ENCODE measurements around the gene GMDS. TPM values are rescaled to one million over a fixed set of nuclear protein-coding genes. Genes with fewer than 3 reads are reported as not detected.
"Not testable (repeated sequence)": the region's sequence is repeated elsewhere in the genome, so short reads cannot be mapped to it uniquely, and the experiment has no call there.

The GMDS gene
- total and polyA plus RNA-seq, 5 donors: 8.1 to 13.5 (median 12.6) TPM

DNA sequence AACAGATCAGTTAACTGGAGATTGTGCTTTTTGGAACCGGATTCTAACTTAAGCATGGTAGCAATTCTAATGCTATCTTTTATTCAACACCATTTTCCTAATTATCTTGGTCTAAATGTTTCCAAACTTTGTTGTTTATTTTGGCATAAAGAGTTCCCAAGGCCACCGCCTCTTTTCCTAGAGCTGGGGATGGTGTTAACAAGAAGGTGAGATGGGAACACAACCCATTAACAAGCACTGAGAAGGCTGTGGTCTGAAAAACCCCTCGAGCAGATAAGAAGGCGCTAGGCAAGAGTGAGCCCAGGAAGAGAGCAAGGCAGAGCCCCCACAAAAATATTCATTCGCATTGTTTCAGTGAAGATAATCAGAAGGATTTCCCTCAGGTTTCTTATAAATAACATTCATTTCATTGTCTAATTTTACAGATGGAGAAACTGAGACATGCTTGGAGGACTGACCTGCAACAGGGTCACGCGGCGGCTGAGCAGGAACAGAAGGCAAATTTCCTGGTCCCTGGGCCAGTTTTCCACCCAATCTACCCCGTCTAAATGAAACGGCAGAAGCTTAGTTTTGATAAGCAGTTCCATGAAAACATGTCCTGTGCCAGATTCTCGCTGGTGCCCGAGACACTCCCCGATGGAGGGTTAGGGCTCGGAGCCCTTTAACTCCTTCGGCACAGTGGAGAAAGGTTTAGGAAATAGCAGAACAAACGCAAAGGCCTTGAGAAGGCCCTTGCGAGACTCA lies 480.1 kb downstream of the GMDS start:
- no peaks in the 10 kb centered on the region for H3K9me3 ChIP-seq (ENCODE audit: control insufficient read depth, low read length)
- no peaks in the 10 kb centered on the region for H3K27me3 ChIP-seq (ENCODE audit: control insufficient read depth, insufficient read depth)
- intact Hi-C loops (cut with DNase I): no loop called here
- peak overlapping the region; percentile 48 for H3K27ac ChIP-seq (ENCODE audit: low read length)
- DNase-seq: peak; percentile 54 to 77 (median 77)
- H3K4me1 ChIP-seq (ENCODE audit: control insufficient read depth, insufficient read depth, low read length): peaks cover 15% of the 10 kb centered on the region
- WGBS: 54% methylated on average over 17 of the region's 17 CpGs
- no peak overlapping the region for H3K4me3 ChIP-seq (ENCODE audit: low read length)
- ATAC-seq: peak; percentile 72 to 88

- Histone ChIP-seq H3K27ac (ENCODE audit: low read length) (no peak overlapping the region), H3K4me3 (ENCODE audit: low read length) (no peak overlapping the region), H3K27me3 (ENCODE audit: control insufficient read depth, insufficient read depth) (no peaks in the 10 kb centered on the region), H3K4me1 (ENCODE audit: control insufficient read depth, insufficient read depth, low read length) (peaks cover 15% of the 10 kb centered on the region), H3K9me3 (ENCODE audit: control insufficient read depth, low read length) (no peaks in the 10 kb centered on the region)
- ATAC-seq: no peak
- DNase-seq: no peak
- WGBS: 72% methylated on average over 9 of the region's 9 CpGs
- intact Hi-C loops (cut with DNase I): no loop called here
Measured at GRCh38 chr6:1764397-1764987, 480.9 kb downstream of the GMDS start.

GRCh38 chr6:1763404-1763803 lies 482.0 kb downstream of the GMDS start:
- DNase-seq: no peak
- intact Hi-C loops (cut with DNase I): no loop called here
- 90% methylated on average over 6 of the region's 6 CpGs for WGBS
- Histone ChIP-seq H3K4me3 (ENCODE audit: low read length) (no peak overlapping the region), H3K4me1 (ENCODE audit: control insufficient read depth, insufficient read depth, low read length) (peaks cover 15% of the 10 kb centered on the region), H3K27ac (ENCODE audit: low read length) (no peak overlapping the region), H3K27me3 (ENCODE audit: control insufficient read depth, insufficient read depth) (no peaks in the 10 kb centered on the region), H3K9me3 (ENCODE audit: control insufficient read depth, low read length) (no peaks in the 10 kb centered on the region)
- no peak for ATAC-seq

GRCh38 chr6:1762203-1762602 lies 483.2 kb downstream of the GMDS start:
- DNase-seq (no peak), ATAC-seq (no peak)
- no peaks in the 10 kb centered on the region for H3K27me3 ChIP-seq (ENCODE audit: control insufficient read depth, insufficient read depth)
- H3K27ac ChIP-seq (ENCODE audit: low read length): no peak overlapping the region
- H3K4me3 ChIP-seq (ENCODE audit: low read length): no peak overlapping the region
- WGBS: 94% methylated on average over 9 of the region's 9 CpGs
- intact Hi-C loops (cut with DNase I): no loop called here
- H3K4me1 ChIP-seq (ENCODE audit: control insufficient read depth, insufficient read depth, low read length): peaks cover 12% of the 10 kb centered on the region
- H3K9me3 ChIP-seq (ENCODE audit: control insufficient read depth, low read length): no peaks in the 10 kb centered on the region

GRCh38 chr6:1761477-1761877 lies 483.9 kb downstream of the GMDS start:
- no peaks in the 10 kb centered on the region for H3K27me3 ChIP-seq (ENCODE audit: control insufficient read depth, insufficient read depth)
- H3K27ac ChIP-seq (ENCODE audit: low read length): no peak overlapping the region
- 84% methylated on average over 4 of the region's 4 CpGs for WGBS
- peaks cover 9% of the 10 kb centered on the region for H3K4me1 ChIP-seq (ENCODE audit: control insufficient read depth, insufficient read depth, low read length)
- no peaks in the 10 kb centered on the region for H3K9me3 ChIP-seq (ENCODE audit: control insufficient read depth, low read length)
- DNase-seq (no peak), ATAC-seq (no peak)
- H3K4me3 ChIP-seq (ENCODE audit: low read length): no peak overlapping the region
- intact Hi-C loops (cut with DNase I): no loop called here

DNA sequence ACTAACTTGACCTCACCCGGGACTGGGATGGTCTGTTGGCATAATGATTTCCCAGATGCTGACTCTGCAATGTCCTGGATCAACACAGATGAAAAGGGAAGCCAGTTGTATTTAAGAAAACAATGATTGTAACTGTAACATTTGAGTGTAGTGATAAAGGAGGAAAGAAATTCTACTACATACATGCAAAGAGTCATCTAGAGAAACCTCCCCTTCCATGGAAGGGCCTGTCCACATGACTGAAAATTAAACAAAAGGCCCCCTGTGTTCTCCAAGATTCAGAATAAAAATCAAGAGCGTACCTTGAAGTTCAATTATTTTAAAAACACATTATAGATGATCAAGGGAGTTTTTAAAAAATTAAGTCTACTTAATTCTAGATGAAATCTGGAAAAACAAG lies 484.5 kb downstream of the GMDS start:
- WGBS: 81% methylated on average over 2 of the region's 2 CpGs
- Histone ChIP-seq H3K4me3 (ENCODE audit: low read length) (no peak overlapping the region), H3K27ac (ENCODE audit: low read length) (no peak overlapping the region), H3K9me3 (ENCODE audit: control insufficient read depth, low read length) (no peaks in the 10 kb centered on the region), H3K4me1 (ENCODE audit: control insufficient read depth, insufficient read depth, low read length) (peaks cover 5% of the 10 kb centered on the region), H3K27me3 (ENCODE audit: control insufficient read depth, insufficient read depth) (no peaks in the 10 kb centered on the region)
- ATAC-seq: no peak
- intact Hi-C loops (cut with DNase I): no loop called here
- DNase-seq: no peak

GRCh38 chr6:1759870-1760269 lies 485.5 kb downstream of the GMDS start:
- DNase-seq (no peak), ATAC-seq (no peak)
- H3K27ac ChIP-seq (ENCODE audit: low read length): no peak overlapping the region
- no peaks in the 10 kb centered on the region for H3K27me3 ChIP-seq (ENCODE audit: control insufficient read depth, insufficient read depth)
- H3K4me1 ChIP-seq (ENCODE audit: control insufficient read depth, insufficient read depth, low read length): no peaks in the 10 kb centered on the region
- H3K4me3 ChIP-seq (ENCODE audit: low read length): no peak overlapping the region
- no peaks in the 10 kb centered on the region for H3K9me3 ChIP-seq (ENCODE audit: control insufficient read depth, low read length)
- WGBS: 95% methylated on average over 8 of the region's 8 CpGs
- intact Hi-C loops (cut with DNase I): no loop called here

DNA sequence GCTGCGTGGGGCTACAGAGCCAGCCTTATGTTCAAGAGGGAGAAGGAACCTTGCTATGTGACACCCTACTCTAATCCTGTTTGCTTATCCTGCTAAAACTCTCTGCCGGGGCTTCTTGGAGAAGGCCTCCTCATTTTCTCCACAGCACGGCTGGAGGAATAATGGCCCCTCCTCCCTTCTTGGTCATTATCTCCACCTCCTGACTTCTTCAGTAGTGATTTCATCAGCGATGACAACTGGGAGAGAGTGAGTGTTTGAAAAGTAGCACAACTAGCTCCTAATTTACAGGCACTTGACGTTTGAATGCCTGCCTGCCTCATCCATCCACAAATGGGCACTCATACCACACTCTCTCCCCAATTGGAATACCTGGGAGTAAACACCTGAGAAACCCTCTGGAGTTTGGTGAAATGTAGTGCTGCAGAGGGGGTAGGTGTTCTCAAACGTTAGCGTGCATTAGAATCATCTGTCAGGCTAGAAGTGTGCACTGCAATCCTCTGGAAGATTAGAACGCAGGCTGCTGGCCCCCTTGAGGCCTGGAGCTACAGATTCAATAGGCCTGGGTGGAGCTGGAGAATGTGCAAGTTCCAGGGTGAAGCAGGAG lies 487.2 kb downstream of the GMDS start:
- WGBS: 63% methylated on average over 8 of the region's 8 CpGs
- intact Hi-C loops (cut with DNase I): no loop called here
- Histone ChIP-seq H3K27me3 (ENCODE audit: control insufficient read depth, insufficient read depth) (no peaks in the 10 kb centered on the region), H3K9me3 (ENCODE audit: control insufficient read depth, low read length) (no peaks in the 10 kb centered on the region), H3K27ac (ENCODE audit: low read length) (no peak overlapping the region), H3K4me3 (ENCODE audit: low read length) (no peak overlapping the region), H3K4me1 (ENCODE audit: control insufficient read depth, insufficient read depth, low read length) (no peaks in the 10 kb centered on the region)
- peak in 1 of 3 donors; percentile 14 for DNase-seq
- no peak for ATAC-seq

- no peak for ATAC-seq
Measured at GRCh38 chr6:1757131-1757530, 488.3 kb downstream of the GMDS start.

DNA sequence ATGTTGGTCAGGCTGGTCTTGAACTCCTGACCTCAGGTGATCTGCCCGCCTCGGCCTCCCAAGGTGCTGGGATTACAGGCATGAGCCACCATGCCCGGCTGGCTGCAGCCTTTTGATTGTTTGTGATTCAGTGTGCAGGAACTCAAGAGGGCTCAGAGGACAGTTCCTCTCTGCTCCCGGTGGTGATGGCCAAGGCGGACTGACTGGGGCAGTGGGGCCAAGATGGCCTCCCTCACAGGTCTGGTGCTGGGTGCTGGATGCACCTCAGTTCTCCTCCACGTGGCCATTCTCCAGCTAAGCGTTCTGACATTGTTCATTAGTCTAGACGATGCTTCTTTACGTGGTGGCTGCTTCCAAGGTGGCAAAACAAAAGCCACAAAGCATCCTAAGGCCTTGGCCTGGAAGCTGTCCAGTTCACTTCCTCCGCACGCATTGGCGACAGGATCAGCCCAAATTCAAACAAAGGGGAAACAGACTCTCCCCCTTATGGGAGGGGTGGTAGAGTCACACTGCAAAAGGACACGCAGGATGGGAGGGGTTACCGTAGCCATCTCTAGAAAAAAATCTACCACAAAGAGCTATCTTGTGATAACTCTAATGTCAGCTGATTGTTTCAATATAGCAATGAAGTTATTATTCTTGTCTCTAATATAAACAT lies 488.8 kb downstream of the GMDS start:
- intact Hi-C loops (cut with DNase I): no loop called here
- no peaks in the 10 kb centered on the region for H3K9me3 ChIP-seq (ENCODE audit: control insufficient read depth, low read length)
- no peaks in the 10 kb centered on the region for H3K27me3 ChIP-seq (ENCODE audit: control insufficient read depth, insufficient read depth)
- H3K4me1 ChIP-seq (ENCODE audit: control insufficient read depth, insufficient read depth, low read length): no peaks in the 10 kb centered on the region
- ATAC-seq (peak; percentile 67 to 94), DNase-seq (peak in 1 of 3 donors; percentile 40)
- WGBS: 63% methylated on average over 14 of the region's 14 CpGs
- no peak overlapping the region for H3K4me3 ChIP-seq (ENCODE audit: low read length)
- no peak overlapping the region for H3K27ac ChIP-seq (ENCODE audit: low read length)

More at GRCh38 chr6:1757131-1757530, 488.3 kb downstream of the GMDS start:
- Histone ChIP-seq H3K4me1 (ENCODE audit: control insufficient read depth, insufficient read depth, low read length) (no peaks in the 10 kb centered on the region), H3K27ac (ENCODE audit: low read length) (no peak overlapping the region), H3K27me3 (ENCODE audit: control insufficient read depth, insufficient read depth) (no peaks in the 10 kb centered on the region), H3K9me3 (ENCODE audit: control insufficient read depth, low read length) (no peaks in the 10 kb centered on the region), H3K4me3 (ENCODE audit: low read length) (no peak overlapping the region)
- no peak for DNase-seq
- intact Hi-C loops (cut with DNase I): no loop called here
- WGBS: 79% methylated on average over 8 of the region's 8 CpGs

DNA sequence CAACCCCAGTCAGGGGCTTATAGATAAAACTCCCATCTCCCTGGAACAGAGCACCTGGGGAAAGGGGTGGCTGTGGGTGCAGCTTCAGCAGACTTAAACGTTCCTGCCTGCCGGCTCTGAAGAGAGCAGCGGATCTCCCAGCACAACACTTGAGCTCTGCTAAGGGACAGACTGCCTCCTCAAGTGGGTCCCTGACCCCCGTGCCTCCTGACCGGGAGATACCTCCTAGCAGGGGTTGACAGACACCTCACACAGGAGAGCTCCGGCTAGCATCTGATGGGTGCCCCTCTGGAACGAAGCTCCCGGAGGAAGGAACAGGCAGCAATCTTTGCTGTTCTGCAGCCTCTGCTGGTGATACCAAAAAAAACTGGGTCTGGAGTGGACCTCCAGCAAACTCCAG lies 494.3 kb downstream of the GMDS start:
- H3K9me3 ChIP-seq (ENCODE audit: control insufficient read depth, low read length); intact Hi-C loops (cut with DNase I); H3K27me3 ChIP-seq (ENCODE audit: control insufficient read depth, insufficient read depth); H3K27ac ChIP-seq (ENCODE audit: low read length); H3K4me3 ChIP-seq (ENCODE audit: low read length); ATAC-seq; H3K4me1 ChIP-seq (ENCODE audit: control insufficient read depth, insufficient read depth, low read length); DNase-seq: not testable (repeated sequence)
- 92% methylated on average over 8 of the region's 8 CpGs for WGBS
